Colonic mucosa (tissue), 4 donors: ENCODE results near the gene PCDHGA5. TPM values are rescaled to one million over a fixed set of nuclear protein-coding genes. Genes with fewer than 3 reads are reported as not detected.
"Not testable (repeated sequence)": the region's sequence is repeated elsewhere in the genome, so short reads cannot be mapped to it uniquely, and the experiment has no call there.

ENCODE experiments used
- DNase-seq: peaks from one replicate; pipeline ENCODE4 v3.0.0-alpha.2; 2020
- H3K27ac ChIP-seq: fragments of 200-600 bp; one replicate; pipeline ENCODE4 v1.8.0; 2021
- H3K27me3 ChIP-seq: fragments of 200-600 bp; one replicate; pipeline ENCODE4 v1.8.0; 2021
- H3K36me3 ChIP-seq: fragments of 200-600 bp; one replicate; pipeline ENCODE4 v1.8.0; 2021
- H3K4me1 ChIP-seq: fragments of 200-600 bp; one replicate; pipeline ENCODE4 v1.8.0; 2021; ENCODE audit warnings: mild to moderate bottlenecking
- H3K4me3 ChIP-seq: fragments of 200-600 bp; one replicate; pipeline ENCODE4 v1.8.0; 2021
- H3K9ac ChIP-seq, 2 donors: one replicate each; pipeline ENCODE4 v1.7.0; 2013; ENCODE audit warnings: control low read depth in 2 of 2, low read depth in 2 of 2, low read length in 2 of 2
- H3K9me3 ChIP-seq: fragments of 200-600 bp; one replicate; pipeline ENCODE4 v1.8.0; 2021
- intact Hi-C: fragments of 100-400 bp; cut with DNase I; formaldehyde crosslinking; loops from one replicate; pipeline ENCODE4 v1.14.1; 2022
- total RNA-seq, 2 donors: library from RNA; stranded (reverse); fragmentation: NEBNext Ultra II Directional in 1 of 2; extraction: Animal tissue kit (Norgen Biotek cat#: 25700) in 1 of 2; gene quantifications; one replicate each; pipeline ENCODE4 v1.2.1, GENCODE V29; 2021
- TF ChIP-seq, protein P1 (sequence below): fragments of 200-600 bp; IDR thresholded peaks from one replicate; pipeline ENCODE4 v1.8.0; 2022; ENCODE audit warnings: antibody characterized with exemption, mild to moderate bottlenecking
- donor health status: healthy.
- donor health status: DM: no; HTN: no; CAD: no.
- donor health status: DM: no; HTN: no; CAD: no.

PCDHGA5 gene
- total RNA-seq, 2 donors from 2014 or later: 0.52 to 1.1 TPM

DNA sequence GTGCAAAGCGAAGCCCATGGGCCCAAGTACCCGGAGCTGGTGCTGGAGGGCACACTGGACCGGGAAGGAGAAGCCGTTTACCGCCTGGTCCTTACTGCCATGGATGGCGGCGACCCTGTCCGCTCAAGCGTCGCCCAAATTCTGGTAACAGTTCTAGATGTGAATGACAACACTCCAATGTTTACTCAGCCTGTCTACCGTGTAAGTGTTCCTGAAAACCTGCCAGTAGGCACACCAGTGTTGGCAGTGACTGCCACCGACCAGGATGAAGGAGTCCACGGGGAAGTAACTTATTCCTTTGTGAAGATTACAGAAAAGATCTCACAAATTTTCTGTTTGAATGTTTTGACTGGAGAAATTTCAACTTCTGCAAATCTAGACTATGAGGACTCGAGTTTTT is 10.7 kb downstream of the PCDHGA5 start:
- Histone ChIP-seq H3K27me3 (no peaks in the 10 kb centered on the region), H3K4me3 (no peak overlapping the region), H3K36me3 (no peaks in the 10 kb centered on the region), H3K9ac (no peak overlapping the region), H3K4me1 (no peaks in the 10 kb centered on the region), H3K9me3 (peaks cover 13% of the 10 kb centered on the region), H3K27ac (no peak overlapping the region)
- intact Hi-C loops: no loop called here
- DNase-seq: no peak
- TF ChIP-seq, protein P1, sequence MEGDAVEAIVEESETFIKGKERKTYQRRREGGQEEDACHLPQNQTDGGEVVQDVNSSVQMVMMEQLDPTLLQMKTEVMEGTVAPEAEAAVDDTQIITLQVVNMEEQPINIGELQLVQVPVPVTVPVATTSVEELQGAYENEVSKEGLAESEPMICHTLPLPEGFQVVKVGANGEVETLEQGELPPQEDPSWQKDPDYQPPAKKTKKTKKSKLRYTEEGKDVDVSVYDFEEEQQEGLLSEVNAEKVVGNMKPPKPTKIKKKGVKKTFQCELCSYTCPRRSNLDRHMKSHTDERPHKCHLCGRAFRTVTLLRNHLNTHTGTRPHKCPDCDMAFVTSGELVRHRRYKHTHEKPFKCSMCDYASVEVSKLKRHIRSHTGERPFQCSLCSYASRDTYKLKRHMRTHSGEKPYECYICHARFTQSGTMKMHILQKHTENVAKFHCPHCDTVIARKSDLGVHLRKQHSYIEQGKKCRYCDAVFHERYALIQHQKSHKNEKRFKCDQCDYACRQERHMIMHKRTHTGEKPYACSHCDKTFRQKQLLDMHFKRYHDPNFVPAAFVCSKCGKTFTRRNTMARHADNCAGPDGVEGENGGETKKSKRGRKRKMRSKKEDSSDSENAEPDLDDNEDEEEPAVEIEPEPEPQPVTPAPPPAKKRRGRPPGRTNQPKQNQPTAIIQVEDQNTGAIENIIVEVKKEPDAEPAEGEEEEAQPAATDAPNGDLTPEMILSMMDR: no peak

DNA sequence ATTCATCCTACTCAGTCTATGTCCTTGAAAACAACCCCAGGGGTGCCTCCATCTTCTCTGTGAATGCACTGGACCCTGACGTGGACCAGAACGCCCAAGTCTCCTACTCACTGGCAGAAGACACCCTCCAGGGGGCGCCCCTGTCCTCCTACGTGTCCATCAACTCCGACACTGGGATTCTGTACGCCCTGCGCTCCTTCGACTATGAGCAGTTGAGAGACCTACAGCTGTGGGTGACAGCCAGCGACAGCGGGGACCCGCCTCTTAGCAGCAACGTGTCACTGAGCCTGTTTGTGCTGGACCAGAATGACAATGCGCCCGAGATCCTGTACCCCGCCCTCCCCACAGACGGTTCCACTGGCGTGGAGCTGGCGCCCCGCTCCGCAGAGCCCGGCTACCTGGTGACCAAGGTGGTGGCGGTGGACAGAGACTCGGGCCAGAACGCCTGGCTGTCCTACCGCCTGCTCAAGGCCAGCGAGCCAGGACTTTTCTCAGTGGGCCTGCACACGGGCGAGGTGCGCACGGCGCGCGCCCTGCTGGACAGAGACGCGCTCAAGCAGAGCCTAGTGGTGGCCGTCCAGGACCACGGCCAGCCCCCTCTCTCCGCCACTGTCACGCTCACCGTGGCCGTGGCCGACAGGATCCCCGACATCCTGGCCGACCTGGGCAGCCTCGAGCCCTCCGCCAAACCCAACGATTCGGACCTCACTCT is 11.6 kb downstream of the PCDHGA5 start:
- H3K9ac ChIP-seq, intact Hi-C loops, H3K4me1 ChIP-seq, H3K36me3 ChIP-seq, H3K4me3 ChIP-seq, DNase-seq, H3K27ac ChIP-seq, H3K27me3 ChIP-seq: not testable (repeated sequence)
- peaks cover 13% of the 10 kb centered on the region for H3K9me3 ChIP-seq

DNA sequence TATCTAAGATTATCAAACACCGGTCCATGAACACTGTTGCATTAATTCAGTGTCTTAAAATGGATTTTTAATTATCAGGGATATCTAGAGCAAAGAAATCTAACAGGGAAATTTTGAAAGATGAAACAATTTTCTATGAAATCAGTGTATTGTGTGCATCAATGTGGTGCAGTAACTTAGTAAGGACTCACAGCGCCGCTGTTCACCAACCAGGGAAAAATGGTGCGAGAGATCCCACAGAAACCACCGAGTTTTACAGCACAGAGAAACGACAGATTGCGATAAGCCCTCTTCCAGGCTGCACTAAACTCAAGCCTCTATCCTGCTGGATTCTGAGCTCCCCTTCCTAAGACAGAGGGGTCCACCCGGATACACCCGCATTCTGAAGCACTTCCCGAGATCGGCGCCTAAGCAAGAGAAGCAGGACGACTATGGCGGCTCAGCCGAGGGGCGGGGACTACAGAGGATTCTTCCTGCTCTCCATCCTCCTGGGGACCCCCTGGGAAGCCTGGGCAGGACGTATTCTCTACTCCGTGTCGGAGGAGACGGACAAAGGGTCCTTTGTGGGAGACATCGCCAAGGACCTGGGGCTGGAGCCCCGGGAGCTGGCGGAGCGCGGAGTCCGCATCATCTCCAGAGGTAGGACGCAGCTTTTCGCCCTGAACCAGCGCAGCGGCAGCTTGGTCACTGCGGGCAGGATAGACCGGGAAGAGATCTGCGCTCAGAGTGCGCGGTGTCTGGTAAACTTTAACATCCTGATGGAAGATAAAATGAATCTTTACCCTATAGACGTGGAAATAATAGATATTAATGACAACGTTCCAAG is 18.7 kb downstream of the PCDHGA5 start, which contains the start of gene PCDHGA7:
Gene PCDHGA7 (plus strand): TSS at position 274 of the 826 bp plus-strand sequence. CDS start 158 bp downstream, at position 432.
- H3K4me3 ChIP-seq: peak within 1 kb of the TSS; percentile 21
- no peak for DNase-seq
- H3K9ac ChIP-seq: no peak within 1 kb of the TSS
- no peak within 1 kb of the TSS for H3K27ac ChIP-seq
- H3K9me3 ChIP-seq: peaks cover 3% of the 10 kb centered on the region
- no peaks in the 10 kb centered on the region for H3K4me1 ChIP-seq
- H3K27me3 ChIP-seq: no peaks in the 10 kb centered on the region
- TF ChIP-seq, protein P1: no peak
- H3K36me3 ChIP-seq: no peaks in the 10 kb centered on the region
- intact Hi-C loops: no loop called here

DNA sequence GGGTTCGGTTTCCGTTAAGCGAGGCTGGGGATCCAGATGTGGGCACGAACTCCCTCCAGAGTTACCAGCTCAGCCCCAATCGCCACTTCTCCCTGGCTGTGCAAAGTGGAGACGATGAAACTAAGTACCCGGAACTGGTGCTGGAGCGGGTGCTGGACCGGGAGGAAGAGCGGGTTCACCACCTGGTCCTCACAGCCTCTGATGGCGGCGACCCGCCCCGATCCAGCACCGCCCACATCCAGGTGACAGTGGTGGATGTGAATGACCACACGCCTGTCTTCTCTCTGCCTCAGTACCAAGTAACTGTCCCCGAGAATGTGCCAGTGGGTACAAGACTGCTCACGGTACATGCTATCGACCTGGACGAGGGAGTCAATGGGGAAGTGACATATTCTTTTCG is 19.4 kb downstream of the PCDHGA5 start:
- Histone ChIP-seq H3K4me3 (no peak overlapping the region), H3K9me3 (peaks cover 3% of the 10 kb centered on the region)

DNA sequence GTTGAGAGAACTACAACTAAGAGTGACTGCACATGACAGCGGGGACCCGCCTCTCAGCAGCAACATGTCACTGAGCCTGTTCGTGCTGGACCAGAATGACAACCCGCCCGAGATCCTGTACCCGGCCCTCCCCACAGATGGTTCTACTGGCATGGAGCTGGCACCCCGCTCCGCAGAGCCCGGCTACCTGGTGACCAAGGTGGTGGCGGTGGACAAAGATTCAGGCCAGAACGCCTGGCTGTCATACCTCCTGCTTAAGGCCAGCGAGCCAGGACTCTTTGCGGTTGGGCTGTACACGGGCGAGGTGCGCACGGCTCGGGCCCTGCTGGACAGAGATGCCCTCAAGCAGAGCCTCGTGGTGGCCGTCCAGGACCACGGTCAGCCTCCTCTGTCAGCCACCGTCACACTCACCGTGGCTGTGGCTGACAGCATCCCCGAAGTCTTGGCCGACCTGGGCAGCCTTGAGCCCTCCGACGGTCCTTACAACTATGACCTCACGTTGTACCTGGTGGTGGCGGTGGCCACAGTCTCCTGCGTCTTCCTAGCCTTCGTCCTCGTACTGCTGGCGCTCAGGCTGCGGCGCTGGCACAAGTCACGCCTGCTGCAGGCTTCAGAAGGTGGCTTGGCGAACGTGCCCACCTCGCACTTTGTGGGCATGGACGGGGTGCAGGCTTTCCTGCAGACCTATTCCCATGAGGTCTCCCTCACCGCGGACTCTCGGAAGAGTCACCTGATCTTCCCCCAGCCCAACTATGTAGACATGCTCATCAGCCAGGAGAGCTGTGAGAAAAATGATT is 20.7 kb downstream of the PCDHGA5 start:
- H3K9ac ChIP-seq: no peak overlapping the region
- no peaks in the 10 kb centered on the region for H3K36me3 ChIP-seq
- H3K4me3 ChIP-seq: no peak overlapping the region
- TF ChIP-seq, protein P1: no peak
- no peaks in the 10 kb centered on the region for H3K4me1 ChIP-seq
- no peaks in the 10 kb centered on the region for H3K27me3 ChIP-seq
- no peak overlapping the region for H3K27ac ChIP-seq
- intact Hi-C loops: no loop called here
- H3K9me3 ChIP-seq: peaks cover 3% of the 10 kb centered on the region
- no peak for DNase-seq

More for the DNA sequence above, 19.4 kb downstream of the PCDHGA5 start:
- Histone ChIP-seq H3K27me3 (no peaks in the 10 kb centered on the region), H3K4me1 (no peaks in the 10 kb centered on the region), H3K9ac (no peak overlapping the region), H3K36me3 (no peaks in the 10 kb centered on the region), H3K27ac (no peak overlapping the region)
- no peak for DNase-seq
- intact Hi-C loops: no loop called here
- TF ChIP-seq, protein P1: no peak

DNA sequence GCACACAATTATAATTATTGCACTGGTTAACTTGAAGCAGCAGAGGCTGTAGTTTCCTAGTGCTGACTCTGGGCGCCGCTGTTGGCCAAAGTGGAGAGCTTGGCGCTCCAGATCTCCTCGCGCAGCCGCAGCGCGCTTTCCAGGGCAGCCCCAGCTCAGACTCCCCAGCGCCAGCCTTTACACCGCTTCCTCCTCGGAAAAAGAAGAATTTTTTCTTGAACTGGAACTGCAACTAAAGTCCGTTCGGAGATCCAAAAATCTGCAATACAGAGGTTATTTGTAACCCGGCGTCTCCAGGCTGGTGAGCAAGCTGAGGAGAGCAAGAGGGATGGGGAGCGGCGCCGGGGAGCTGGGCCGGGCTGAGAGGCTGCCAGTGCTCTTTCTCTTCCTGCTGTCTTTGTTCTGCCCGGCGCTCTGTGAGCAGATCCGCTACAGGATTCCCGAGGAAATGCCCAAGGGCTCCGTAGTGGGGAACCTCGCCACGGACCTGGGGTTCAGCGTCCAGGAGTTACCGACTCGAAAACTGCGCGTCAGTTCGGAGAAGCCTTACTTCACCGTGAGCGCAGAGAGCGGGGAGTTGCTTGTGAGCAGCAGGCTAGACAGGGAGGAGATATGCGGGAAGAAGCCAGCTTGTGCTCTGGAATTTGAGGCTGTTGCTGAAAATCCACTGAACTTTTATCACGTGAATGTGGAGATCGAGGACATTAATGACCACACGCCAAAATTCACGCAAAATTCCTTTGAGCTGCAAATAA is 23.8 kb downstream of the PCDHGA5 start, which contains the start of gene PCDHGB4:
Gene PCDHGB4 (plus strand): TSS at position 142 of the 755 bp plus-strand sequence. CDS start 187 bp downstream, at position 329.
- H3K9ac ChIP-seq, DNase-seq, H3K27me3 ChIP-seq, intact Hi-C loops, H3K36me3 ChIP-seq, H3K4me3 ChIP-seq, H3K9me3 ChIP-seq, H3K4me1 ChIP-seq, H3K27ac ChIP-seq: not testable (repeated sequence)
